ENCODE results near the gene MRPL17.
"Not testable (repeated sequence)": the region's sequence is repeated elsewhere in the genome, so short reads cannot be mapped to it uniquely, and the experiment has no call there.

DNA sequence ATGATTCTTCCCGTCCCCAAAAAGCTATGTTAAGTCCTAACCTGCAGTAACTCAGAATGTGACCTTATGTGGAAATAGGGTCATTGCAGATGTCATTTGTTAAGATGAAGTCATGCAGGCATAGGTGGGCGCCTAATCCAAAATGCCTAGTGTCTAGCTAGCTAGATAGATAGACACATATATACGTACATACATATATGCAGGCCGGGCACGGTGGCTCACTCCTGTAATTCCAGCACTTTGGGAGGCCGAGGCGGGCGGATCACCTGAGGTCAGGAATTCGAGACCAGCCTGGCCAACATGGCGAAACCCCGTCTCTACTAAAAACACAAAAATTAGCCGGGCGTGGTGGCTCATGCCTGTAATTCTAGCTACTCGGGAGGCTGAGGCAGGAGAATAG, 928 bp upstream of the MRPL17 start:
- not testable (repeated sequence) for TF ChIP-seq CTCF (IDR thresholded peaks at IDR 0.05 in 2 of 3, conservative IDR thresholded peaks at IDR 0.05 in 1 of 3; ENCODE audit: borderline replicate concordance in 1 of 3, insufficient read depth in 1 of 3, low read depth in 2 of 3, low read length in 2 of 3); POLR2AphosphoS5 (IDR thresholded peaks at IDR 0.05; ENCODE audit: low read depth, low read length); JUND (IDR thresholded peaks at IDR 0.05); ZNF274 (IDR thresholded peaks at IDR 0.05; ENCODE audit: low read depth, low read length); EZH2phosphoT487 (IDR thresholded peaks at IDR 0.05; ENCODE audit: borderline replicate concordance); CEBPB (IDR thresholded peaks at IDR 0.05; ENCODE audit: low read depth); POLR2A (IDR thresholded peaks at IDR 0.05; ENCODE audit: borderline replicate concordance, extremely low read depth, insufficient read depth, insufficient read length); EZH2 (IDR thresholded peaks at IDR 0.05); RAD21 (IDR thresholded peaks at IDR 0.05; ENCODE audit: low read depth); ZFX (IDR thresholded peaks at IDR 0.05)
- TF ChIP-seq, protein P1, sequence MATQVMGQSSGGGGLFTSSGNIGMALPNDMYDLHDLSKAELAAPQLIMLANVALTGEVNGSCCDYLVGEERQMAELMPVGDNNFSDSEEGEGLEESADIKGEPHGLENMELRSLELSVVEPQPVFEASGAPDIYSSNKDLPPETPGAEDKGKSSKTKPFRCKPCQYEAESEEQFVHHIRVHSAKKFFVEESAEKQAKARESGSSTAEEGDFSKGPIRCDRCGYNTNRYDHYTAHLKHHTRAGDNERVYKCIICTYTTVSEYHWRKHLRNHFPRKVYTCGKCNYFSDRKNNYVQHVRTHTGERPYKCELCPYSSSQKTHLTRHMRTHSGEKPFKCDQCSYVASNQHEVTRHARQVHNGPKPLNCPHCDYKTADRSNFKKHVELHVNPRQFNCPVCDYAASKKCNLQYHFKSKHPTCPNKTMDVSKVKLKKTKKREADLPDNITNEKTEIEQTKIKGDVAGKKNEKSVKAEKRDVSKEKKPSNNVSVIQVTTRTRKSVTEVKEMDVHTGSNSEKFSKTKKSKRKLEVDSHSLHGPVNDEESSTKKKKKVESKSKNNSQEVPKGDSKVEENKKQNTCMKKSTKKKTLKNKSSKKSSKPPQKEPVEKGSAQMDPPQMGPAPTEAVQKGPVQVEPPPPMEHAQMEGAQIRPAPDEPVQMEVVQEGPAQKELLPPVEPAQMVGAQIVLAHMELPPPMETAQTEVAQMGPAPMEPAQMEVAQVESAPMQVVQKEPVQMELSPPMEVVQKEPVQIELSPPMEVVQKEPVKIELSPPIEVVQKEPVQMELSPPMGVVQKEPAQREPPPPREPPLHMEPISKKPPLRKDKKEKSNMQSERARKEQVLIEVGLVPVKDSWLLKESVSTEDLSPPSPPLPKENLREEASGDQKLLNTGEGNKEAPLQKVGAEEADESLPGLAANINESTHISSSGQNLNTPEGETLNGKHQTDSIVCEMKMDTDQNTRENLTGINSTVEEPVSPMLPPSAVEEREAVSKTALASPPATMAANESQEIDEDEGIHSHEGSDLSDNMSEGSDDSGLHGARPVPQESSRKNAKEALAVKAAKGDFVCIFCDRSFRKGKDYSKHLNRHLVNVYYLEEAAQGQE (IDR thresholded peaks at IDR 0.05; ENCODE audit: low read depth) = not testable (repeated sequence)
